ENCODE data around the gene VN1R5. TPM values are rescaled to one million over a fixed set of nuclear protein-coding genes. Genes with fewer than 3 reads are reported as not detected.
"Not testable (repeated sequence)": the region's sequence is repeated elsewhere in the genome, so short reads cannot be mapped to it uniquely, and the experiment has no call there.

VN1R5 gene
- total and polyA plus RNA-seq, 2 of the 4 experiments (the other 2 are of a cell fraction), result not detected

GRCh38 chr1:247288341-247288740, 32.5 kb downstream of the VN1R5 start:
- ChIA-PET CTCF (no interaction called here), POLR2A (ENCODE audit: unreplicated experiment) (no interaction called here)
- TF ChIP-seq MXI1 (IDR thresholded peaks at IDR 0.05; ENCODE audit: borderline replicate concordance, low read depth, low read length) (no peak), SMC3 (IDR thresholded peaks at IDR 0.05; ENCODE audit: low read depth, low read length) (no peak), RFX5 (IDR thresholded peaks at IDR 0.05; ENCODE audit: low read depth, low read length) (no peak), RAD21 (IDR thresholded peaks at IDR 0.05; ENCODE audit: low read length) (no peak), POLR2A (IDR thresholded peaks at IDR 0.05; ENCODE audit: low read depth, low read length) (no peak)
- Histone ChIP-seq H3K23ac (ENCODE audit: low read depth, low read length) (no peak overlapping the region), H2AK9ac (replicated peaks; ENCODE audit: low read depth, low read length, poor library complexity) (no peak overlapping the region), H3K56ac (ENCODE audit: extremely low read depth, insufficient read depth, low read length) (no peak overlapping the region), H4K8ac (ENCODE audit: low read depth in 2 of 2, low read length in 2 of 2) (no peak overlapping the region), H3K9me1 (ENCODE audit: insufficient read depth, low read length) (no peaks in the 10 kb centered on the region), H3K14ac (replicated peaks; ENCODE audit: low read depth, low read length) (no peak overlapping the region), H3K4me2 (ENCODE audit: low read depth, low read length) (no peak overlapping the region), H4K5ac (ENCODE audit: low read depth, low read length) (no peak overlapping the region), H3K4me3 (ENCODE audit: insufficient read depth, low read depth, low read length) (no peak overlapping the region), H3K36me3 (ENCODE audit: control insufficient read depth, insufficient read depth, low read length) (no peaks in the 10 kb centered on the region), H4K91ac (ENCODE audit: insufficient read depth, low read depth, low read length) (no peak overlapping the region), H2AFZ (replicated peaks; ENCODE audit: low read length, poor library complexity) (no peak overlapping the region), H2BK5ac (ENCODE audit: low read depth, low read length, poor library complexity, severe bottlenecking) (no peak overlapping the region), H3K27ac (ENCODE audit: insufficient read depth, low read length) (no peak overlapping the region), H3K79me1 (ENCODE audit: low read depth in 1 of 2, low read length in 2 of 2) (no peaks in the 10 kb centered on the region), H4K20me1 (ENCODE audit: insufficient read depth, low read length) (no peaks in the 10 kb centered on the region), H3K27me3 (ENCODE audit: control insufficient read depth, insufficient read depth, low read length) (no peaks in the 10 kb centered on the region), H2BK20ac (ENCODE audit: low read depth, low read length) (no peak overlapping the region), H3K9ac (ENCODE audit: low read depth, low read length) (no peak overlapping the region), H3K4ac (ENCODE audit: low read depth, low read length) (no peak overlapping the region), H3K4me1 (ENCODE audit: control insufficient read depth, insufficient read depth, low read length) (no peaks in the 10 kb centered on the region), H2BK15ac (ENCODE audit: low read depth, low read length) (no peak overlapping the region), H3K9me3 (ENCODE audit: control insufficient read depth, insufficient read depth, low read length) (peaks cover 5% of the 10 kb centered on the region; the same call in 1 of the 2 replicates), H3K18ac (ENCODE audit: low read depth, low read length) (no peak overlapping the region), H2BK120ac (ENCODE audit: low read depth, low read length) (no peak overlapping the region), H2AK5ac (ENCODE audit: low read depth, low read length) (no peak overlapping the region)
- no CpG with 5 or more reads among the region's 6 CpGs for WGBS, 2 experiments (ENCODE audit: extremely low coverage in 2 of 2, insufficient read length in 1 of 2)
- ATAC-seq (ENCODE audit: low read depth) (no peak), DNase-seq (no peak)
- no TSS peak for BruUV-seq (replicated peaks)
- intact Hi-C loops (cut with micrococcal nuclease) (no loop called here), in situ Hi-C loops (cut with MboI; ENCODE audit: low sequenced_read_pairs) (no loop called here), dilution Hi-C loops (cut with HindIII; ENCODE audit: low sequenced_read_pairs, unreplicated experiment) (no loop called here)

- H2BK5ac ChIP-seq (ENCODE audit: low read depth, low read length, poor library complexity, severe bottlenecking); intact Hi-C loops (cut with micrococcal nuclease); ATAC-seq (ENCODE audit: low read depth); H3K36me3 ChIP-seq (ENCODE audit: control insufficient read depth, insufficient read depth, low read length); H3K9ac ChIP-seq (ENCODE audit: low read depth, low read length); H4K91ac ChIP-seq (ENCODE audit: insufficient read depth, low read depth, low read length); H3K14ac ChIP-seq (replicated peaks; ENCODE audit: low read depth, low read length); H3K9me3 ChIP-seq (ENCODE audit: control insufficient read depth, insufficient read depth, low read length); H3K56ac ChIP-seq (ENCODE audit: extremely low read depth, insufficient read depth, low read length); H2BK20ac ChIP-seq (ENCODE audit: low read depth, low read length); H3K4ac ChIP-seq (ENCODE audit: low read depth, low read length); H2AK5ac ChIP-seq (ENCODE audit: low read depth, low read length); H3K9me1 ChIP-seq (ENCODE audit: insufficient read depth, low read length); BruUV-seq (replicated peaks); POLR2A ChIA-PET (ENCODE audit: unreplicated experiment); DNase-seq; H4K20me1 ChIP-seq (ENCODE audit: insufficient read depth, low read length); H3K23ac ChIP-seq (ENCODE audit: low read depth, low read length); H2AK9ac ChIP-seq (replicated peaks; ENCODE audit: low read depth, low read length, poor library complexity); H2AFZ ChIP-seq (replicated peaks; ENCODE audit: low read length, poor library complexity); H2BK15ac ChIP-seq (ENCODE audit: low read depth, low read length); H3K4me1 ChIP-seq (ENCODE audit: control insufficient read depth, insufficient read depth, low read length); CTCF ChIA-PET; H3K27ac ChIP-seq (ENCODE audit: insufficient read depth, low read length); dilution Hi-C loops (cut with HindIII; ENCODE audit: low sequenced_read_pairs, unreplicated experiment); H3K18ac ChIP-seq (ENCODE audit: low read depth, low read length); H4K8ac ChIP-seq (ENCODE audit: low read depth in 2 of 2, low read length in 2 of 2); H3K79me1 ChIP-seq (ENCODE audit: low read depth in 1 of 2, low read length in 2 of 2); H3K4me3 ChIP-seq (ENCODE audit: insufficient read depth, low read depth, low read length); H4K5ac ChIP-seq (ENCODE audit: low read depth, low read length); H2BK120ac ChIP-seq (ENCODE audit: low read depth, low read length); H3K27me3 ChIP-seq (ENCODE audit: control insufficient read depth, insufficient read depth, low read length); H3K4me2 ChIP-seq (ENCODE audit: low read depth, low read length); in situ Hi-C loops (cut with MboI; ENCODE audit: low sequenced_read_pairs): not testable (repeated sequence)
- WGBS, 2 experiments (ENCODE audit: extremely low coverage in 2 of 2, insufficient read length in 1 of 2), result 73% methylated on average over 2 of the region's 19 CpGs; no CpG with 5 or more reads in 1 of the 2 experiments
These were observed 33.5 kb downstream of the VN1R5 start for GRCh38 chr1:247289274-247289892.
